ENCODE data around the gene PLB1.

DNA sequence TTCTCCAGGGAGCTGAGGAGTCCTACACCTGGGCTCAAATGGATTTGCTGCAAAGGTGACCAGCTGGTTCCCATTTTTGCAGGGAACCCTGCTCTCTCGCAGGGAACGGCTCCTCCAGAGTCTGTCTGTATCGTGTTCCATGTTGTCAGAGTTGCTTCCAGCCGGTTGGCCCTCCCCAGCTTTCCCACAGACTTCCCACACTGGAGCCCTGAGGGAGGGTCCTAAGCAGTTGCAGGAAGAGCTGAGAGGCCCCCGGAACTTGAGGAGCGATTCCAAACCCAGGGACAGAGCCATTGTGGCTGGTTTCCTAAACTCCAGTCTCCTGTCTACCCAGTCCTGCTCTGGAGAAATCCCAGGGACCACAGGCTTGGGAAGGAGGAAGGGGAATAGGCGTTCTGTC lies 134.1 kb downstream of the PLB1 start:
- TF ChIP-seq, protein P1, sequence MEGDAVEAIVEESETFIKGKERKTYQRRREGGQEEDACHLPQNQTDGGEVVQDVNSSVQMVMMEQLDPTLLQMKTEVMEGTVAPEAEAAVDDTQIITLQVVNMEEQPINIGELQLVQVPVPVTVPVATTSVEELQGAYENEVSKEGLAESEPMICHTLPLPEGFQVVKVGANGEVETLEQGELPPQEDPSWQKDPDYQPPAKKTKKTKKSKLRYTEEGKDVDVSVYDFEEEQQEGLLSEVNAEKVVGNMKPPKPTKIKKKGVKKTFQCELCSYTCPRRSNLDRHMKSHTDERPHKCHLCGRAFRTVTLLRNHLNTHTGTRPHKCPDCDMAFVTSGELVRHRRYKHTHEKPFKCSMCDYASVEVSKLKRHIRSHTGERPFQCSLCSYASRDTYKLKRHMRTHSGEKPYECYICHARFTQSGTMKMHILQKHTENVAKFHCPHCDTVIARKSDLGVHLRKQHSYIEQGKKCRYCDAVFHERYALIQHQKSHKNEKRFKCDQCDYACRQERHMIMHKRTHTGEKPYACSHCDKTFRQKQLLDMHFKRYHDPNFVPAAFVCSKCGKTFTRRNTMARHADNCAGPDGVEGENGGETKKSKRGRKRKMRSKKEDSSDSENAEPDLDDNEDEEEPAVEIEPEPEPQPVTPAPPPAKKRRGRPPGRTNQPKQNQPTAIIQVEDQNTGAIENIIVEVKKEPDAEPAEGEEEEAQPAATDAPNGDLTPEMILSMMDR (IDR thresholded peaks at IDR 0.05): no peak
- TF ChIP-seq POLR2A (IDR thresholded peaks at IDR 0.05) (no peak), POLR2AphosphoS5 (IDR thresholded peaks at IDR 0.05; ENCODE audit: insufficient read depth in 1 of 2, low read depth in 1 of 2) (no peak)
